SK-N-MC (cell line): ENCODE results near the gene MAPKAPK3.

ENCODE experiments used
- EZH2 ChIP-seq: fragments of 200-600 bp; sonication (generic); IDR thresholded peaks from one replicate; pipeline ENCODE4 v1.6.1; 2017; ENCODE audit warnings: antibody characterized with exemption
- POLR2AphosphoS5 ChIP-seq: IDR thresholded peaks from 2 replicates; pipeline ENCODE4 v1.6.1; 2012; ENCODE audit warnings: mild to moderate bottlenecking, low read depth, low read length, borderline replicate concordance

- no peak for TF ChIP-seq EZH2
- TF ChIP-seq POLR2AphosphoS5 = no peak
Observed at GRCh38 chr3:50616770-50617095, 218 bp upstream of the MAPKAPK3 start.
